ENCODE results near the gene ZBTB2. TPM values are rescaled to one million over a fixed set of nuclear protein-coding genes. Genes with fewer than 3 reads are reported as not detected.

The ZBTB2 gene
- total RNA-seq, 1 experiment from 2014 or later = 16.2 TPM

GRCh38 chr6:151403919-151404308 lies 12.6 kb upstream of the ZBTB2 start:
- TF ChIP-seq POLR2AphosphoS5 (IDR thresholded peaks at IDR 0.05; ENCODE audit: low read depth, low read length) (peak; percentile 45; the same call in 1 of the 2 replicates), SIN3A (IDR thresholded peaks at IDR 0.05; ENCODE audit: borderline replicate concordance, insufficient read depth, low read depth, low read length) (no peak)
- in situ Hi-C loops (cut with HindIII; ENCODE audit: low pct_unique_long_range_greater_than_20kb, low sequenced_read_pairs) = no loop called here
- Histone ChIP-seq H3K27ac (ENCODE audit: low read length) (no peak overlapping the region), H3K27me3 (ENCODE audit: control insufficient read depth, insufficient read depth, low read length) (no peaks in the 10 kb centered on the region), H3K36me3 (ENCODE audit: control insufficient read depth, insufficient read depth, low read length) (peaks cover 8% of the 10 kb centered on the region; the same call in 1 of the 2 replicates), H3K4me1 (ENCODE audit: control insufficient read depth, insufficient read depth, low read length) (no peaks in the 10 kb centered on the region), H3K4me3 (ENCODE audit: low read depth in 2 of 2, low read length in 2 of 2) (no peak overlapping the region), H3K9me3 (ENCODE audit: control insufficient read depth, insufficient read depth, low read depth, low read length) (no peaks in the 10 kb centered on the region)
- no TSS peak for BruUV-seq (replicated peaks)
- DNase-seq (ENCODE audit: low read depth, low spot score) = no peak
- ATAC-seq = no peak
- intact Hi-C loops (cut with micrococcal nuclease; ENCODE audit: unreplicated experiment) = no loop called here
- CTCF ChIA-PET = no interaction called here
- POLR2A ChIA-PET = no interaction called here

GRCh38 chr6:151402228-151402627 lies 10.9 kb upstream of the ZBTB2 start:
- ATAC-seq (no peak), DNase-seq (ENCODE audit: low read depth, low spot score) (no peak)
- no TSS peak for BruUV-seq (replicated peaks)
- Histone ChIP-seq H3K4me3 (ENCODE audit: low read depth in 2 of 2, low read length in 2 of 2) (no peak overlapping the region), H3K27me3 (ENCODE audit: control insufficient read depth, insufficient read depth, low read length) (no peaks in the 10 kb centered on the region), H3K27ac (ENCODE audit: low read length) (no peak overlapping the region), H3K4me1 (ENCODE audit: control insufficient read depth, insufficient read depth, low read length) (no peaks in the 10 kb centered on the region), H3K36me3 (ENCODE audit: control insufficient read depth, insufficient read depth, low read length) (peaks cover 9% of the 10 kb centered on the region; the same call in 1 of the 2 replicates), H3K9me3 (ENCODE audit: control insufficient read depth, insufficient read depth, low read depth, low read length) (no peaks in the 10 kb centered on the region)
- ChIA-PET CTCF (no interaction called here), POLR2A (no interaction called here)
- in situ Hi-C loops (cut with HindIII; ENCODE audit: low pct_unique_long_range_greater_than_20kb, low sequenced_read_pairs) (no loop called here), intact Hi-C loops (cut with micrococcal nuclease; ENCODE audit: unreplicated experiment) (no loop called here)
- TF ChIP-seq POLR2AphosphoS5 (IDR thresholded peaks at IDR 0.05; ENCODE audit: low read depth, low read length) = no peak
- no peak for TF ChIP-seq REST (IDR thresholded peaks at IDR 0.05; ENCODE audit: insufficient read depth in 1 of 2, low read depth in 2 of 2, low read length in 1 of 2)
- TF ChIP-seq SIN3A (IDR thresholded peaks at IDR 0.05; ENCODE audit: borderline replicate concordance, insufficient read depth, low read depth, low read length) = no peak

GRCh38 chr6:151400473-151400872 lies 9.1 kb upstream of the ZBTB2 start:
- no TSS peak for BruUV-seq (replicated peaks)
- POLR2A ChIA-PET = no interaction called here
- Histone ChIP-seq H3K36me3 (ENCODE audit: control insufficient read depth, insufficient read depth, low read length) (peaks cover 9% of the 10 kb centered on the region; the same call in 1 of the 2 replicates), H3K4me3 (ENCODE audit: low read depth in 2 of 2, low read length in 2 of 2) (no peak overlapping the region), H3K27me3 (ENCODE audit: control insufficient read depth, insufficient read depth, low read length) (no peaks in the 10 kb centered on the region), H3K9me3 (ENCODE audit: control insufficient read depth, insufficient read depth, low read depth, low read length) (no peaks in the 10 kb centered on the region), H3K27ac (ENCODE audit: low read length) (no peak overlapping the region), H3K4me1 (ENCODE audit: control insufficient read depth, insufficient read depth, low read length) (no peaks in the 10 kb centered on the region)
- no peak for DNase-seq (ENCODE audit: low read depth, low spot score)
- CTCF ChIA-PET = no interaction called here
- in situ Hi-C loops (cut with HindIII; ENCODE audit: low pct_unique_long_range_greater_than_20kb, low sequenced_read_pairs) (no loop called here), intact Hi-C loops (cut with micrococcal nuclease; ENCODE audit: unreplicated experiment) (no loop called here)
- no peak for ATAC-seq
- no peak for TF ChIP-seq POLR2AphosphoS5 (IDR thresholded peaks at IDR 0.05; ENCODE audit: low read depth, low read length)
- TF ChIP-seq REST (IDR thresholded peaks at IDR 0.05; ENCODE audit: insufficient read depth in 1 of 2, low read depth in 2 of 2, low read length in 1 of 2) = no peak
- no peak for TF ChIP-seq CTCF (IDR thresholded peaks at IDR 0.05)
- no peak for TF ChIP-seq SIN3A (IDR thresholded peaks at IDR 0.05; ENCODE audit: borderline replicate concordance, insufficient read depth, low read depth, low read length)
- TF ChIP-seq TCF7L2 (IDR thresholded peaks at IDR 0.05; ENCODE audit: low read depth, low read length) = no peak
